Muscle of back (tissue), 11 donors: Measurements from ENCODE around the gene EEF1AKMT3. TPM values are rescaled to one million over a fixed set of nuclear protein-coding genes. Genes with fewer than 3 reads are reported as not detected.
A peak's percentile ranks its signal among the peaks of the same experiment; 100 is the strongest.

Source experiments
- DNase-seq, 3 donors: peaks; one replicate each; pipeline versions ENCODE4 v3.0.0 to v3.0.0-alpha.2; 2013
- polyA plus RNA-seq, 10 donors: library from polyadenylated mRNA; unstranded; fragments of 120-200 nt; gene quantifications; one replicate each; pipeline ENCODE4 v1.2.1, GENCODE V29; 2013; ENCODE audit not compliant: insufficient read length in 10 of 10

Gene EEF1AKMT3
- polyA plus RNA-seq, 10 donors, result 5.6 to 10.0 (median 6.6) TPM

DNA sequence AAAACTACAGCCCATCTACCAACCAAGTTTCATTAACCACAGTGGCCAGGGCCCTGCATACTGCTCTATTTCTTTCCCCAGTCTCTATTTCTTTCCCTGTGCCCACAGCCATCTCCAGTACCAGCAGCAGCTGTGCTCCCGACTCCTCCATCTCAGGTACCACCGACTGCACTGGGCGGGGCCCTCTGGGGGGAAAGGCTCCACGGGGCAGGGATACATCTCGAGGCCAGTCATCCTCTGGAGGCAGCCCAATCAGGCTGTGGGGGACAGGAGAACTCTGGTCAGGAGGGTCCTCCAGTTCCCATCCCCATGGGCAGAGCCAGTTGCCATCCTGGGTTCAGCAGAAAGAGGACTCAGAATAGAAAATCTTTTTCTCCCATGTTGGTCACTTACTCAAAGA lies 23.4 kb upstream of the EEF1AKMT3 start:
- no peak for DNase-seq

DNA sequence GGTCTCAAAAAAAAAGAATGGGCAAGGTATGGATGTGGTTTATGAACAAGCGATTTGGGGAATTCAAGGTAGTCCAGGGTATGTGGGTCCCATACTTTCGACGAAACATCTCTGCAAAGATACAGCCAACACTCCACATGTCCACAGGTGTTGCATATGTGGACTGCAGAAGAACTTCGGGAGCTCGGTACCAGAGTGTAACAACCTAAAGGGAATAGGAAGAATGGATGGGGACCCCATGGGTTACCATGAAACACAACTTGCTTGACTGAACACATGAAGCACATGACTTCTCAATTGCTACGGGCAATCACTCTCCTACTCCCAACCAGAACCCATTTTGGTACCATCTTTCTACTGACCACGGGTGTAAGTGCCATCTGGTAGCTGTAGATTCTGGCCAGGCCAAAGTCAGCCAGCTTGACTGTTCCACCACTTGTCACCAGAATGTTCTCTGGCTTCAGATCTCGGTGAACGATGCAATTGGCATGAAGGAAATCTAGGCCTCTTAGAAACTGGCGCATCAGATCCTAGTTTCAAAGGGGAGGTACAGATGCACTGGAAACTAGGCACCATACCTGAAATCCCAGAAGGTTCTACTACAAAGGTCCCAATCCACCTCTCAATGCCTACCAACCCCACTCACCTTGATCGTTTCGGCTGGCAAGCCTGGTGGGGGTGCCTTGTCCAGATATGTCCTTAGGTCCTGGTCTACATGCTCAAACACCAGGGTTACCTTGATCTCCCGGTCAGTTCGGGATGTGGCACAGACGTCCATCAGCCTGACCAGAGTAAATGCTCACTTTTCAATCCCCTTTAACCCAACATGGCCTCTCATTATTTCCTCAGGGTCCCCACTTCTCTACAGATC lies 21.6 kb upstream of the EEF1AKMT3 start:
- no peak for DNase-seq

DNA sequence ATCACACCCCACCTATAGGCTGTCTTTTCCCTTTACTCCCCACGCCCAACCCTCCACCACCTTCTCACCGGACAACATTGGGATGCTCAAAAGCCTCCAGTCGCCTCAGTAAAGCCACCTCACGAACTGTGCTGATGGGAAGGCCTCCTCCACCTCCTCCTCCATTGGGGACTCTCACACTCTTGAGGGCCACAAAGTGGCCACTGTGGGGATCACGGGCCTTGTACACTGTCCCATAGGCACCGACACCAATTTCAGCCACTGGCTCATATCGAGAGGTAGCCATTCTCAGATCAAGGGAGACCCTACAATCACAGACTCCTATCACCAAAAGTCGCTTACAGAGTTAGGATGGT lies 21.0 kb upstream of the EEF1AKMT3 start:
- no peak for DNase-seq

DNA sequence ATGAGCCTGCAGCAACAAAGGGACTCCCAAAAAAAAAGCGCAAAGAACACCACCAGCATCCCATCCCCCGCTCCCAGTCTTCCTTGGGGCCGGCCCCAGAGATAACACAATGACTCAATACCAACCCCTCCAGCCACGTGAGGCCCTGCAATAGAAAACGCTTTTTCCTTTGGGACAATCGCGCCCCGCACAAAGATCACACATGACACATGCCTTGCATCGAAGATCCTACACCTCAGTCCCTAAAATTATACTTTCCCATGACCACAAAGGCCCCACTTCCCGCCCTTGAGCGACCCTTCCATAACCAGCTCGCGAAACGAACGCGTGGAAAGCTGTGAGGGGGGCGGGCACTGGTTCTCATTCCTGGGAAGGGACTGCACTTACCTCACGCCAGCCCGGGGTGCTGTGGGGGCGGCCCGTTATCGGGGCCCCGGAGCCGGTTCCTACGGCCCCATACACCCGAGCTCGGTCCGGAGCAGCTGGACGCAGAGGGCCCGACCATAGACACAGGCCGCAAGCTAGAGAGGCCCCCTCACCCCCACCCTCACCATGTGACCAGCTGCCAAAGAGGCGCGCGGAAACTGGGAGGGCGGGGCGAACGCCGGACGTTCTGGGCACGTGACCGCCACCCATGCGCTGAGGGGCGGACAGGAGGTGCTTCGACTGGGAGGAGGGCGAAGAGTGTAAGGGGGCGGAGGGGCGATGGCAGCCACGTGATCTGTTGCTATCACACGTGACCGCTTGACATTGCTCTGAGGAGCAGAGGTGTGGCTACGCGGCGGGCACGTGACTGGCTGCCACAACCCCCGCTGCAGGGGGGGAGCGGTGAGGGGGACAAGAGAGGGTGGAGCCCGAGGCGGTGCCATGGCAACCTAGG lies 20.4 kb upstream of the EEF1AKMT3 start, which contains the start of gene CDK4:
TSS of gene CDK4 (minus strand) at position 523 of the 880 bp plus-strand sequence. CDS start 593 bp downstream, outside the sequence.
- DNase-seq, result peak; percentile 99 to 100 (median 99)

DNA sequence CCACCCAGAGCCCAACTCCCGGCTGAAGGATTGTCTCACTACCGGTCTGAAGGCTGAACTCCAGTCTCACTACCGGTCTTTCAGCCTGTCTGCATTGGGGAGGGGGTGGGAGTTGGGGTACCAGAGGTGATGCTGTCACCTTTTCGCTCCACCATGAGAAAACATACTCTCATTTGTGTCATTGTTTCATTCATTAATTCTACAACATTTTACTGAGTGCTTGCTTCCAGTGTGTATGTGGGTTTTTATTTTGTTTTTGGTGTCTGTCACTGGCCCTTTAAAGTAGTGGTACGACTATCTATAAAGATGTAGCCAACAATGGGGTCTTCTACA lies 19.8 kb upstream of the EEF1AKMT3 start:
- DNase-seq, result no peak

DNA sequence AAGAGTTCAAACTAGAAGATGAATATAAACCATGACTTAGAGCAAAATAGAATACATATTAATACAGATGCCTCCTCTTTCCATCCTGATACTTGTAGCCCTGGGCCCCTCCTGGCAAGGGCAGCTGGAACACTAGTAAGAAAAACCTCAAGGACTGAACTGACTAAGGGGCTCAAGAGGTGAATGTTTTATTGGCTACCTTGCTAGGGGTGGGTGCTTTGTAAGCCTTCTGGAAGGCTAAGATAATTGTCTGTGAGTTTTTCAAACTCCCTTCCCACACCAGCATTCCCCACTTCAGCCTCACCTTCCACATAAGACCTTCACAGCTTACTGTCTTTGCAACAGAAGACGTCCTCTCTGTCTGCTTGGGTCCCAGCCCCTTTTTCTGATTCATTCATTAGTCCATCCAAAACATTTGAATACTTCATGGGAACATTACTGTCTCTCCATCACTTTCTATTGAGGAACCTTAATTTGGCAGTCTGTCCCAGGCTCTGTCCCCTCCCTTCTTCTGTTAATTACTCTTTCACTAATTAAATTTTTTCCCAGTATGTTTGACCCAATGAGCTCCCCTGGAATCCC lies 18.6 kb upstream of the EEF1AKMT3 start:
- DNase-seq, result no peak

DNA sequence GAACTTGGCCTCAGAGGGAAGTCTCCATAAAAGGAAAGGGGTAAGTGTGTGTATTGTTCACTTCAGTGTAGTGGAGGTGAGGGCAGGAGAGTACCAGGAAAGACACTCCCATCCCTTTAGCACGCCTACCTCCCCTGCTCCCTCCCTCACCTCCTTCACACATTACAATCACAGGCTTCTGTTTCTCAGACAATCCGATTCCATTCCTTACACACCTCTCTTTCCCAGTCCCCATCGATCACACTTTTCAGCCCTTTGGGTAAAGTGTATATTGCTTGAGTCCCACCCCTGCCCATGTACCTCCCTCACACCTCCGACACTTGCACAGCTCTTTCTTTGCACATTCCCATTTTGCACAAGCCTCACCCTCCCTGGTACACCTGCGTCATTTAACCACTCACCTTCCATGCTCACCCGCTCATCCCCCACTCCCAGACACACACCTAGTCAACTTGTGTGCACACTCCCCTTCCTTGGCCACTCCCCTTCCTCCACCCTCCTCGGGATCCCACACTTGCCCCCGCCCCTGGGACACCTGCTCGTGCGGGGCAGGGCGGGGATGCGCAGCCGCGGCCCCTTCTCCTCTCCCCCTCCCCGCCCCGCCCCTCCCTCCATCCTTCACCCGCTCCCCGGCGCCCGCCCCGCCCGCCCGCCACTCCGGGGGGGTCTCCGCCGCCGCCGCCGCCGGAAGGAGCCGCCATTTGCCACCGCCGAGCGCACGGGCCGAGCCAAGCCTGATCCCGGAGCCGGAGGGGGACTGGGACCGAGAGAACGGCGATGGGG lies 17.8 kb upstream of the EEF1AKMT3 start, which contains the start of gene MARCHF9:
TSS of gene MARCHF9 (plus strand) at position 693 of the 783 bp plus-strand sequence. CDS start 426 bp downstream, outside the sequence.
- DNase-seq, result peak in 1 of 3 donors; percentile 50

DNA sequence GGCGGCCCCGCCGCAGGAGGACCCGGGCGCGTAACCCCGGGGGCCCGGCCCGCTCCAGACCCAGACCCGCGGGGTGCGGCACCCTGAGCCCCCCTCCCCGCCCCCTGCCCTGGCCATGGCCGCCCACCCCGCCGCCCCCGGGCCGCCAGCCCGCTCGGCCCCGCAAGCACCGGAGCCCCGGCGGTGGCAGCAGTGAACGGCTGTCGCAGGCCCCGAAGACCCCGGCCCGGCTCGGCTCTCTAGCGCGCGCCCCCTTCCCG lies 17.3 kb upstream of the EEF1AKMT3 start:
- no peak for DNase-seq

DNA sequence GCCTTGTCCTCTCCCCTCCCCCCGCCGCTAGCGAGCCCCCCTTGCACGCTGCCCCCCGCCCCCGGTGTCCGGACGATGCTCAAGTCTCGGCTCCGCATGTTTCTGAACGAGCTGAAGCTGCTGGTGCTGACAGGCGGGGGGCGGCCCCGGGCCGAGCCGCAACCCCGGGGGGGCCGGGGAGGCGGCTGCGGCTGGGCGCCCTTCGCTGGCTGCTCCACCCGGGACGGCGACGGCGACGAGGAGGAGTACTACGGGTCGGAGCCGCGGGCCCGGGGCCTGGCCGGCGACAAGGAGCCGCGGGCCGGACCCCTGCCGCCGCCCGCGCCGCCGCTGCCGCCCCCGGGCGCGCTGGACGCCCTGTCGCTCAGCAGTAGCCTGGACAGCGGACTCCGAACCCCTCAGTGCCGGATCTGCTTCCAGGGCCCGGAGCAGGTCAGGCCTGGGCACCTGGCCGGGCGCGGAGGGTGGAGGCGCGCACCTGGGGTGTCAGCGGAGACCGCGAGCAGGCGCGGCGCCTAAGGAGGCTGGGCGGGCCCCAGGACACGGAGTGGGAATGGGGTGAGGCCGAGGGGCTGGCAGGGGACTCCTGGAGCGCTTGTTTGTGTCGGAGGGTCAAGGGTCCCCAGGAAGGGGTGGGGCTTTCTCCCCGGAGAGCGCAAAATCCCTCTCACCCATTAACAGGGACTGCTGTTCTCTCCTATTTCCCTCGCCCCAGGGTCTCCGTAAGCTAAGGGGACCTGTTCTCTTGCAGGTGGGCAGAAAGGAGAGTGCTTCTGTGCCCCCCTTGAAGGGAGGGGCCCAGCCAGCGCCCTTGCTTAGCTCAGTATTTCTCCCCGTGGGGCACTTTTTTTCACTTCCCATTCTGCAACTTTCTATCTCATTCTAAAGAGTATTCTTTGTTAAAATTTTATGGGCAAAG lies 16.7 kb upstream of the EEF1AKMT3 start:
- DNase-seq, result peak in 1 of 3 donors; percentile 40

DNA sequence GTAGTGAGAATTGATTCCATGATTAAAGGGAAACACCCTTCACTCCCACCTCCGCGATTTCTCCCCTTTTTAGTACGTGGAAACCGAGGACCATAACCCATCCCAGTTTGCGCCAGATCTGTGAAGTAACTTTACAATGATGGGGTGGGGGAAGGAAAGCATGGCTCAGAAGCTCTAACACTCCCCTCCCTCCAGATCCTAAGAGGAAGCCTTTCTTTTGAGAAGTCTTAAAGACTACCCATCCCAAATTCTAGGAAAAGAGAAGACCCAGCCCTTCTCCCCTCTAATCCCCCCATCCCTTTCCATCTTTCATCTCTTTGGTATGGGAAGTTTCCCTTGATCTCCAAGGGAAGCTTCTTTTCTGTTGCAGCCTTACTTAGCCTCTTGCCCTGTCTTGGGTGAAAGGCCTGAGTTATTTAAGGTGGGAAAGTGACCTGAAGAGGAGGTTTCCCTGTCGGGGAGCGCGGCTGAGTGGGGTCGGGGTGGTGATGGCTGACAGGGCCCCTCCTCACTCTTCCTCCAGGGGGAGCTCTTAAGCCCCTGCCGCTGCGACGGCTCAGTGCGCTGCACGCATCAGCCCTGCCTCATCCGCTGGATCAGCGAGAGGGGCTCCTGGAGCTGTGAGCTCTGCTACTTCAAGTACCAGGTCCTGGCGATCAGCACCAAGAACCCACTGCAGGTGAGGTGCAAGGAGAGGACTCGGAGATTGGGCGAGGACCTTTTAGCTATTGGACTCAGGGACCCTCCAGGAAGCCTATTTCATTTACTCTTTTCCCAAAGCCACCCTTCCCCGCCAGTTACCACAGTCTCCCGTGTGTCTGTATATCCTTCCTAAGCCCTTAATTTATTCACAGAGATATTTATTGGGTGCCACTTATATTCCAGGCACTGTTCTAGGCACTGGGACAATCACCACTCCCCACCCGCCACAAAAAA lies 15.7 kb upstream of the EEF1AKMT3 start:
- DNase-seq, result peak in 1 of 3 donors; percentile 39

DNA sequence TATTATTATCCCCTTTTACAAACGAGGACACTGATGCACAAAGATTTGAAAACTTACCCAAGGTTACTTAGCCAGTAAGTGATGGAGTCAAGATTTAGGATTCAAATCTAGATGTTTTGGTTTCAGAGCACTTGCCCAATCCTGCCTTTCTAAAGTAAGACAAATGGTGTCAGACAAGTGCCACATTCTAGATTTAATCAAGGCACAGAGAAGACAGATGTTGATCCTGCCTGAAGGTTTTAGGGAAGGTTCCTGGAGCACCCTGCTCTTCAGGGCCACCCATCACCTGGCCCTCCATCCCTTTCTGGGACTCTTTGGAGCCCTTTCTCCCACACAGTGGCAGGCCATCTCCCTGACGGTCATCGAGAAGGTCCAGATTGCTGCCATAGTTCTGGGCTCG lies 14.6 kb upstream of the EEF1AKMT3 start:
- no peak for DNase-seq

DNA sequence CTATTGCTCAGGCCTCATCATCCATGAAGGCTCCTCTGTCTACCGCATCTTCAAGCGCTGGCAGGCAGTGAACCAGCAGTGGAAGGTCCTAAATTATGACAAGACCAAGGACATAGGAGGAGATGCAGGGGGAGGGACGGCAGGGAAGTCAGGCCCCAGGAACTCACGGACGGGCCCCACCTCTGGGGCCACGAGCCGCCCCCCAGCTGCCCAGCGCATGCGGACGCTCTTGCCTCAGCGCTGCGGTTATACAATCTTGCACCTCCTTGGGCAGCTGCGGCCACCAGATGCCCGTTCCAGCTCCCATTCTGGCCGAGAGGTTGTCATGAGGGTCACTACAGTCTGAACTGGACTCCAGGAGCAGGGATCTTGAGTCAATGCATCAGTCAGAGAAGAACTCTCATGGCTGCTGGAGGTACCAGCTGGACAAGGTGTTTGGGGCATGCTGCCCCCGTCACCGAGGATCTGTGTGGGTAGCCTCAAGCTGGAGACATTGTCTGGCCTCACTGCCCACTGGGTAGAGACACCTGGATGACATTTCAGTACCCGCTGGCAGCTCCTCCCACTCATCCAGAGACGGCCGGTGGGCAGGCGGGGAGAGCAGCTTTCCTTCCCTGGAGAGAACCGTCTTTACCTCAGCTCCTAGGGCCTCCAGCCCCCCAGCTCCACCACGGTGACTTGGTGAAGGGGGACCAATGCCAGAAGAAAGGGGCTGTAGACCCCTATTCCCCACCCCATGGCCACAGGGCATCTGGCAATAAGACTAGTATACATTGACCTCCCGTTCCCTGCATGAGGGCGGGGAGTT lies 13.7 kb upstream of the EEF1AKMT3 start:
- no peak for DNase-seq

DNA sequence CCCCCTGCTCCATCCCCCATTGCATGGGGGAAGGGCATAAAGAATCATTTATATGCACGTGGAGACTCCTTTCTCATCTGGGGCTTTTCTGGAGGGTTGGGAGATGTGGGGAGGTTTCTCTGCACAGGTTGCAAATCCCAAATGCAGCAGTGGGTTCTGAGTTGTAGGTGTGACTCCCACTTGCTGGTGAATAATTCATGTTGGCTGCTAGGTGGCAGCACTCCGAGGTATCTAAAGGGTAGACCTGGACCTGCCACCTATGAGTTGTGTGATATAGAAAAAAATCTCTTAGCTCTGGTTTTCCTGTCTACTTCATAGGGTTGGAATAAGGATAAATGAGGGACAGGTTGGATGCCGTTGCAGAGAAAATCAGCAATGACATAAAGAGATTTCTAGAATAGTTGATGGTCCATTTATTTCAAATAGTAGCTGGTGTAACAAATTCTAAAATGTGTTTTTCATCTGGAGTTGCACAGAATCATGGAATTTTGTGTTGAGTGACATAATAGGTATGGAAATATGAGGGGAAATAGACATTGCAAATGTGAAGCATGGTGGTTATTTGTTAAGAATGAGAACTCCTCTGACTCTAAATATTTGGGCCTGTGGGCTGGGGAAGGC lies 12.9 kb upstream of the EEF1AKMT3 start:
- no peak for DNase-seq

DNA sequence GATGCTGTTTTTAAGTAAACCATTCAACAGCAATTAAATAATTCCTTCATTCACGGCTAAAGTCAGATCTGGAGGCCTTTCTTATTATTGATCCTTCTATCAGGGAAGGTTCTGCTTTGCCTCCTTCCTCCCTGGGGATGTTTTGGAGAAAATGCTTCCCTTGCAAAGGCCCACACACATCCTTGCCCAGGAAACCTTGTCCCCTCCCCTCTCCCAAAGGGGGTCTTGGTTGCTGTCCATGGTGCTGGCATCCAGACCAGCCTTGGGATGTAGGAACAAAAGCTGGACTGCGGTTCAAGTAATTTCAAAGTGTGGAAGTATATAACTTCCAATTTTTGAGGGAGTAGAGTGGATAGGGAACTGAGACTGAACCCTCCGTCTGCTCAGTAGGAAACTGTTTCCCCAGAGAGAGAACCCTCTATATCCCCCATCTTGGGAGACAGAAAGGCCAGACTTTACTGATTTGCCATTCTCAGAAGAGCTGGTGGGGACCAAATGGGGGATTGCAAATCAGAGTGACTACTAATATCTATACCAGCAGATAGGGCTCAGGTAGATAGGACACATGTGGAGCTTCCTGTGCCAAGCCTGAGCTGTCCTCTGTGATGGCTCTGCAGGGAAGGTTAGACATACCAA lies 11.9 kb upstream of the EEF1AKMT3 start:
- peak in 1 of 3 donors; percentile 32 for DNase-seq

DNA sequence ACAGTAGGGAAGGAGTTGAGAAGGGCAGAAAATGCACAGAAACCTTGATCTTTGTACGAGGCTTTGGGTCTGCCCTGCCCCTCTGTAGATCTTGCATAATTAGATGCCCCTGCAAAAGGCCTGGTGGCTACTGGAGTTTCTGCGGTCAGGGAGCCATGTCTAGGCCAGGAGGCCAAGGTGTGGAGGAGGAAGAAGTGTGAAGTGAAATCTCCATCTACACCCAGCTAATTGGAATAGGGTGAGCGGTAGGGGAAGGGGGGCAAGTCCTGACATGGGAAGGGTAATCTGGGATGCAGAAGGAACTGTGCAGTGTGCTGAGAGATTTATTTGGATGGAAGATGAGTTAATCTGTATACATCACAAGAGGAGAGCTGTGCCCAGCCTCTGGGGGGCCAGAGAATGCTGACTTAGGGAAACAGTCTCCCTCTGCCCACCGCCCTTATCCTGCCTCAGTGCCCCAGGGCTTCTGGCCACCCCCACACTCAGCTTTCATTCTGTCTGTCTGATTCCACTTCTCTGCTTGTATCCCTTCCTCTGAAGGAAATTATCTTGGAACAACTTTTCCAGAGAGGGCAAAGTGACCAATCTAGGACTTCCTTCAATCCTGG lies 10.9 kb upstream of the EEF1AKMT3 start:
- no peak for DNase-seq

DNA sequence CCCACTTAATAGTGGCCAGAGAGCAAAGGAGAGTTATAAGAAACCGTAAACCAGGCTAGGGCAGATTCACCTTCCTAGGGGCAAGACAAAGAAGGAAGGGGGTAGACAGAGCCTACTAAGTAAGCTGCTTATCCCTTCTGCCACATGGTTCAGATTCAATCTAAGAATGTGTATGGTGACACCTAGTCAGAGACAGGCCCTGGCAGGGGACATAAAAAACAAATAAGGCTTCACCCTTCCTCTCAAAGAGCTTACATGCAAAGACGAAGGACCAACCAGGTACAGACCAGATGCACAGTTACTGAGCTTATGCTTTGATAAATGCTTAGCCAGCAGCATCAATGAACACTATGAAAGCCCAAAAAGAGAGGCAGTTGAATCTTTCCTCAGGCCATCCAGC lies 10.0 kb upstream of the EEF1AKMT3 start:
- DNase-seq, result no peak
